ENCODE data around the gene TBC1D16.

TBC1D16 gene

DNA sequence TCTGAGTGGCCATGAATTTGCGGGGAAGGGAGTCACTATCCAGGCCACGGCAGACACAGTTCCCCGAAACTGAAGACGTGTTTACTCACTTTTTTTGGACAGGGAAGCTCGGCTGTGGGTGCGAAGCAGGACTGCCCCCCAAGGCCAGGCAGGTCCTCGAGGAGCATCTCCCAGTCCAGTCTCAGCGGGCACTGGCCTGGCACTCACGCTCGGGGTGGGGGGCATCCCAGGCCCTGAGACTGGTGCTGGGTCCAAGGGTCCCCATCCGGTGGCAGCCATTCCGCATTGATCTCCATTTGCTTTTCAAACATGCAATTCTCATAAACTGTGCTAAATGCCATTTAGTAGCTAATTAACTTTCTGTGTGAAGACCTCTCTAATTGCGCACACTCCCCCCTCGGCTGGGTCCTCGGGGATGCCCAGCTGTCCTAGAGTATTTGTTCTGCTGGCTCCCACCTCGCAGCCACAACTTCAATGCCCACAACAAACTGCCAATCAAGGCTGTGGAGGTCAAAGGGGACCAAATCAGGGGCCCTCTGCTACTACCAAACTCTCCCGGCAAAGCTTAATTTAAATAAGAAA, 50.2 kb downstream of the TBC1D16 start:
- TF ChIP-seq, protein P1, sequence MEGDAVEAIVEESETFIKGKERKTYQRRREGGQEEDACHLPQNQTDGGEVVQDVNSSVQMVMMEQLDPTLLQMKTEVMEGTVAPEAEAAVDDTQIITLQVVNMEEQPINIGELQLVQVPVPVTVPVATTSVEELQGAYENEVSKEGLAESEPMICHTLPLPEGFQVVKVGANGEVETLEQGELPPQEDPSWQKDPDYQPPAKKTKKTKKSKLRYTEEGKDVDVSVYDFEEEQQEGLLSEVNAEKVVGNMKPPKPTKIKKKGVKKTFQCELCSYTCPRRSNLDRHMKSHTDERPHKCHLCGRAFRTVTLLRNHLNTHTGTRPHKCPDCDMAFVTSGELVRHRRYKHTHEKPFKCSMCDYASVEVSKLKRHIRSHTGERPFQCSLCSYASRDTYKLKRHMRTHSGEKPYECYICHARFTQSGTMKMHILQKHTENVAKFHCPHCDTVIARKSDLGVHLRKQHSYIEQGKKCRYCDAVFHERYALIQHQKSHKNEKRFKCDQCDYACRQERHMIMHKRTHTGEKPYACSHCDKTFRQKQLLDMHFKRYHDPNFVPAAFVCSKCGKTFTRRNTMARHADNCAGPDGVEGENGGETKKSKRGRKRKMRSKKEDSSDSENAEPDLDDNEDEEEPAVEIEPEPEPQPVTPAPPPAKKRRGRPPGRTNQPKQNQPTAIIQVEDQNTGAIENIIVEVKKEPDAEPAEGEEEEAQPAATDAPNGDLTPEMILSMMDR (IDR thresholded peaks at IDR 0.05) = no peak

GRCh38 chr17:79984877-79985276, 50.8 kb downstream of the TBC1D16 start:
- TF ChIP-seq, protein P1 (IDR thresholded peaks at IDR 0.05) = no peak

GRCh38 chr17:79984045-79984840, 51.4 kb downstream of the TBC1D16 start:
- TF ChIP-seq, protein P1 (IDR thresholded peaks at IDR 0.05) = no peak

DNA sequence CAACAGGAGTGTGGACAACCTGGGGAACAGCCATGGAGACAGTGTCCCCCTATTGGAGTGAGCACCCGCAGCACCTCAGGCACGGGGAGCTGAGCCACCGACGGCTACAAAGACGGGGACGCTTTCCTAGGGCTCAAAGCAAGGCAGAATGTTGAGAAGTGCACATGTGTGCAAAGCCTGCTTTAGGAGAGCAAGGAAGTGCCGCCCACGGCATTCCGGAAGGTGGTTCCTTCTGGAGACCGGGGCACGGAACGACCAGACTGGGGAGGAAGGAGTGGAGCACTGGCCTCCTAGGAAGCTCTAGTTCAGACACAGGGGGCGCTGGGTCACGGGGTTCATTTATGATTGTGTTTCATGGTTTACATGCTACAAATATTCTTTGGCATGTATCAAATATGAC, 52.2 kb downstream of the TBC1D16 start:
- TF ChIP-seq, protein P1 (IDR thresholded peaks at IDR 0.05) = no peak

DNA sequence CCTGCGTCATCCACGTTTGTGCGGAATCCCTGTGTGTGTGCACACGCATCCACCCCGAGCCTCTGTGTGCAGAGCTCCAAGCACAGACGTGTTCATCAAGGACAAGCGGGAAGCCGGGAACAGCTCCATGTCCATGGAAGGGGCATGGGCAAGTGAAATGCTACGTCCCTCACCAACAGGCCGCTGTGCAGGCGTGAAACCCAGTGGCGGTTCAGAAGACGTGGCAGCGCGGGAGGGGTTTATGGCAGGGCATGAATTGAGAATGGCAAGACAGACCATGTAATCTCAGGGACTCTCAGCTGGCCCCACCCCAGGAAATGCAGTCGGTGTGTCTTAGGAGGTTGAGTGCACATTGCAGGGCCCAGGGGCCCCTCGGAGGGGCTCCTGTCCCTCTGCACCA, 52.7 kb downstream of the TBC1D16 start:
- TF ChIP-seq, protein P1 (IDR thresholded peaks at IDR 0.05) = no peak

DNA sequence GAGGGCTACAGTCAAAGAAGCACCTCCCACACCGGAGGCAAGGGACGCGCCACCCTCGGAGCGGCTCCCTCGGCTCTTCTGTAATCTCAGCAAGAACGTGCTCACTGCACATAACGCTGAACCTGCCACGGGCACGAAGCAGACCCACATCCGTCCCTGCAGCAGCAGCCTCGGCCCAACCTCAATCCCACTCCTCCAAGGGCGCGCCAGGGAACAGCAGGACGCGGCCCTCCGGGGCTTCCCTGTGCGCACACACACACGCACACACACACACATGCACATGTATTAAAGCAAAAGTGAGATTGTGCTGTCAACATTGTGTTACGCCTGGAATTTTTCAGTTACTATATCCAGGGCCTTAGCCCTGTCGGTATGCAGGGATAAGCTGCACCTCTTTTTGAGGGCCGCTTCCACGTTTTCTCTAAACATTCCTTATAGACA, 54.0 kb downstream of the TBC1D16 start:
- TF ChIP-seq, protein P1 (IDR thresholded peaks at IDR 0.05) = no peak

DNA sequence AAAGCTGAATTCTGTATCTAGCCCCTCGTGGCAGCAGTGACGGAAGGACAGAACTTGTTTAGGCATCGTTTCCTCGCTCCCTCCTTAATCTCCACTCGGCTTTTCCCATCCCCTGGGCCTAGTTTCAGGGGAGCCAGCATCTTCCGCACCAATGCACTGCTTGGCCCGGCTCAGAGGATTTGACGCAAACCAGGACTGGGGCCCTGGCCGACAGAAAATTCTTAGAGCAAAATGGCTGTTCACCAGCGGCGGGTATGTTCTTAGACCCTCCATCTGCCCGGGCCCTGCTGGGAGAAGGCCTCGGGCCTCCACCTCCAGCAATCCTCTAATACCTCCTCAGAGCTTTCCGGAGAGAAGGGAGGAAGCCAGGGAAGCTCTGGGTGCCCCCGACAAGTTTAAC, 54.6 kb downstream of the TBC1D16 start:
- TF ChIP-seq, protein P1 (IDR thresholded peaks at IDR 0.05) = no peak
